SK-N-MC (cell line): ENCODE data around the gene ACTL7B.

Experiments
- EZH2 ChIP-seq: fragments of 200-600 bp; sonication (generic); IDR thresholded peaks from one replicate; pipeline ENCODE4 v1.6.1; 2017; ENCODE audit warnings: antibody characterized with exemption
- FOXP2 ChIP-seq: optimal IDR thresholded peaks from 2 replicates; pipeline ENCODE3; 2011; ENCODE audit warnings: mild to moderate bottlenecking, moderate library complexity; ENCODE audit not compliant: insufficient read depth; ENCODE audit errors: extremely low read length, control extremely low read depth
- POLR2AphosphoS5 ChIP-seq: IDR thresholded peaks from 2 replicates; pipeline ENCODE4 v1.6.1; 2012; ENCODE audit warnings: mild to moderate bottlenecking, low read depth, low read length, borderline replicate concordance

DNA sequence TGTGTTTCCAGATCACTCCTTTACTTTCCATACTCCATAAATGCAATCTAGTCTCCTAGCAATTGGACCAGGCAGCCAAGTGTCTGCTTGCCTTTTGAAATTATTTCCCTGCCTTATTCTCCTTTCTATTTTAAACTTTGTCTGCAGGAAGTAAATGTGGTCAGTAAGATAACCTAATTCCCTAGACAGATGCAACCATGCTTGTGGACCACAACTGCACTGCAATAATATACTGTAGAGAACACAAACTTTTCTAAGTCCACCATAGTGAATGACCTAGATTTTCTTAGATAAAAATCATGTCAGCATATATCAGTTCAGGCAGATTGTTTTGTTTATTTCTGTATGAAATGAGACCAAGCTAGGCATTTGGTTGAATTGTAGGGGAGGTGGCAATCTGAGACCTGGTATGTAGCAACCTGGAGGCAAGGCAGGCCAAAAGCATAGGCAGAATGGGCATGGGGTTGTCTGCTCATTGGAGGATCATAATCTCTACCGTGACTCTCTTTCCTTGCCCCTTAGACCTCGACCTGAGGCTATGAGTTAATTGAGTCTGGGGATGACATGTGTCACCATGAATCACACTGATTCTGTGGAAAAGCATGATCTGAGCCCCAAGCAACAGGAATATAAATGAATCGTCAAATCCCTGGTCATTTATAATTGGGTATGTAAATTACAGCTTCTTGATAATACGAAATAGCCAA, 20.7 kb downstream of the ACTL7B start:
- TF ChIP-seq POLR2AphosphoS5, result no peak
- no peak for TF ChIP-seq FOXP2
- TF ChIP-seq EZH2, result no peak
